Myocyte (in vitro differentiated cells): ENCODE data around the gene LGI1. TPM values are rescaled to one million over a fixed set of nuclear protein-coding genes. Genes with fewer than 3 reads are reported as not detected.

Experiments
- DNase-seq: peaks from one replicate; pipeline ENCODE4 v3.0.0-alpha.2; 2012; ENCODE audit warnings: low read depth
- polyA plus RNA-seq: library from polyadenylated mRNA; unstranded; fragments of >200 nt; gene quantifications from one replicate; pipeline ENCODE4 v1.2.1, GENCODE V29; 2012; ENCODE audit warnings: missing spikeins
- total RNA-seq: library from RNA; depleted of rRNA; stranded (reverse); fragments of >200 nt; gene quantifications from 2 replicates; pipeline ENCODE4 v1.2.3, GENCODE V29; 2014

Gene LGI1
- not detected in 2 replicates for total RNA-seq
- 0.09 TPM for polyA plus RNA-seq

- DNase-seq: no peak
Measured at GRCh38 chr10:93757801-93758507, at the start of gene LGI1. LGI1 (plus strand) TSS chr10:93757936; CDS start chr10:93758145, 209 bp downstream.

- DNase-seq: no peak
Measured at GRCh38 chr10:93710333-93710909, 47.3 kb upstream of the LGI1 start.

GRCh38 chr10:93711891-93712290 is 45.8 kb upstream of the LGI1 start:
- no peak for DNase-seq

GRCh38 chr10:93712593-93712992 is 45.1 kb upstream of the LGI1 start:
- no peak for DNase-seq

- DNase-seq: no peak
Measured at GRCh38 chr10:93715345-93715744, 42.4 kb upstream of the LGI1 start.

- DNase-seq: no peak
Measured at GRCh38 chr10:93716766-93717165, 41.0 kb upstream of the LGI1 start.

- no peak for DNase-seq
Measured at GRCh38 chr10:93718937-93719725, 38.6 kb upstream of the LGI1 start.

GRCh38 chr10:93719901-93720300 is 37.8 kb upstream of the LGI1 start:
- no peak for DNase-seq

- DNase-seq: no peak
Measured at GRCh38 chr10:93722550-93722949, 35.2 kb upstream of the LGI1 start.

GRCh38 chr10:93723153-93723552 is 34.6 kb upstream of the LGI1 start:
- DNase-seq: no peak

GRCh38 chr10:93726024-93726423 is 31.7 kb upstream of the LGI1 start:
- no peak for DNase-seq

- no peak for DNase-seq
Measured at GRCh38 chr10:93741367-93741766, 16.4 kb upstream of the LGI1 start.

GRCh38 chr10:93742633-93743349 is 14.9 kb upstream of the LGI1 start:
- DNase-seq: no peak

- peak; percentile 55 for DNase-seq
Measured at GRCh38 chr10:93745408-93746065, 12.2 kb upstream of the LGI1 start.

- peak; percentile 87 for DNase-seq
Measured at GRCh38 chr10:93746844-93747284, 10.9 kb upstream of the LGI1 start.

- DNase-seq: no peak
Measured at GRCh38 chr10:93749218-93749799, 8.4 kb upstream of the LGI1 start.

GRCh38 chr10:93751124-93751523 is 6.6 kb upstream of the LGI1 start:
- no peak for DNase-seq

GRCh38 chr10:93751832-93752231 is 5.9 kb upstream of the LGI1 start:
- DNase-seq: peak; percentile 30

- peak; percentile 32 for DNase-seq
Measured at GRCh38 chr10:93752761-93753160, 5.0 kb upstream of the LGI1 start.

GRCh38 chr10:93753621-93754250 is 4.0 kb upstream of the LGI1 start:
- DNase-seq: no peak
